HUES6 (cell line): ENCODE data around the gene PPM1D.
"Not testable (repeated sequence)": the region's sequence is repeated elsewhere in the genome, so short reads cannot be mapped to it uniquely, and the experiment has no call there.

Experiments used
- H3K27ac ChIP-seq: 2 replicates; pipeline ENCODE4 v1.7.0; 2013; ENCODE audit warnings: low read depth, mild to moderate bottlenecking, low read length, inconsistent platforms
- H3K27me3 ChIP-seq: 2 replicates; pipeline ENCODE4 v1.6.1; 2013; ENCODE audit warnings: low read length; ENCODE audit not compliant: control insufficient read depth, insufficient read depth
- H3K36me3 ChIP-seq: 2 replicates; pipeline ENCODE4 v1.6.1; 2013; ENCODE audit warnings: low read length; ENCODE audit not compliant: control insufficient read depth, insufficient read depth
- H3K4me1 ChIP-seq: 2 replicates; pipeline ENCODE4 v1.6.1; 2013; ENCODE audit warnings: low read length; ENCODE audit not compliant: control insufficient read depth, insufficient read depth
- H3K4me3 ChIP-seq: 2 replicates; pipeline ENCODE4 v1.5.1; 2013; ENCODE audit warnings: low read depth, low read length
- H3K9ac ChIP-seq: one replicate; pipeline ENCODE4 v1.6.1; 2013; ENCODE audit warnings: mild to moderate bottlenecking, low read length
- H3K9me3 ChIP-seq: 2 replicates; pipeline ENCODE4 v1.6.1; 2013; ENCODE audit warnings: low read depth, low read length; ENCODE audit not compliant: control insufficient read depth, insufficient read depth

PPM1D gene

DNA sequence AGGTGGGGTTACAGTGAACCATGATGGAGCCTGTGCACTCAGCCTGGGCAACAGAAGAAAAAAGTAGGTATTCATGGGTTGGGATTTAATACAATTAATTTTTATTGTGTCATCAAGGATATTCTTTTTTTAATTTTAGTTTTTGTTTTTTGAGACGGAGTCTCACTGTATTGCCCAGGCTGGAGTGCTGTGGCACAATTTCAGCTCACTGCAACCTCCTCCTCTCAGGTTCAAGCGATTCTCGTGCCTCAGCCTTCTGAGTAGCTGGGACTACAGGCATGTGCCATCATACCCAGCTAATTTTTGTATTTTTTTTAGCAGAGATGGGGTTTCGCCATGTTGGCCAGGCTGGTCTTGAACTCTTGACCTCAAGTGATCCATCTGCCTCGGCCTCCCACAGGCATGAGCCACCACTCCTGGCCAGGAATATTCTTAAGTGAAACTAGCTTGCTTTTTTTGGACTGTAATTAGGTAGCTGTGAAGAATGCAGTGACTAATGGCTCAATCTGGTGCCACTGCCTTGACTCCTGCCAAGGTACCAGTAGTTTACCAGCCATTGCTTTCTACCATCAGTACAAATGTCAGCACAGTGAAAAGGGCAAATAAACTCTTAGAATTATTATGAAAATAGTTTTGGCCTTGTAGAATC lies 4.8 kb downstream of the PPM1D start:
- Histone ChIP-seq H3K9me3 (no peaks in the 10 kb centered on the region), H3K27me3 (no peaks in the 10 kb centered on the region), H3K9ac (no peak overlapping the region), H3K36me3 (no peaks in the 10 kb centered on the region), H3K27ac (no peak overlapping the region), H3K4me3 (no peak overlapping the region), H3K4me1 (no peaks in the 10 kb centered on the region)

DNA sequence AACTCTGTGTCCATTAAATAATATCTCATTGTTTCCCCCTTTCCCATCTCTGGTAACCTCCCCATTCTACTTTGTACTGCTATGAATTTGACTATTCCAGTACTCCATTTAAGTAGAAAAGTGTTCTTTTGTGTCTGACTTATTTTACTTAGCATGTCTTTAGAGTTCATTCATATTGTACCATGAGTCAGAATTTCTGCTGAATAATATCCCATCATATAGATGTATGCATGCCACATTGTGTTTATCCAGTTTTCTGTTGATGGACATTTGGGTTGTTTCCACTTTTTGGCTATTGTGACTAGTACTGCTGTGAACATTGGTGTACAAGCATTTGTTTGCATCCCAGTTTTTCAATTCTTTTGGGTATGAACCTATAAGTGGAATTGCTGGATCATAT lies 6.0 kb downstream of the PPM1D start:
- no peak overlapping the region for H3K4me3 ChIP-seq
- H3K27me3 ChIP-seq = no peaks in the 10 kb centered on the region
- no peaks in the 10 kb centered on the region for H3K9me3 ChIP-seq
- no peaks in the 10 kb centered on the region for H3K4me1 ChIP-seq
- no peak overlapping the region for H3K27ac ChIP-seq
- no peaks in the 10 kb centered on the region for H3K36me3 ChIP-seq
- no peak overlapping the region for H3K9ac ChIP-seq

DNA sequence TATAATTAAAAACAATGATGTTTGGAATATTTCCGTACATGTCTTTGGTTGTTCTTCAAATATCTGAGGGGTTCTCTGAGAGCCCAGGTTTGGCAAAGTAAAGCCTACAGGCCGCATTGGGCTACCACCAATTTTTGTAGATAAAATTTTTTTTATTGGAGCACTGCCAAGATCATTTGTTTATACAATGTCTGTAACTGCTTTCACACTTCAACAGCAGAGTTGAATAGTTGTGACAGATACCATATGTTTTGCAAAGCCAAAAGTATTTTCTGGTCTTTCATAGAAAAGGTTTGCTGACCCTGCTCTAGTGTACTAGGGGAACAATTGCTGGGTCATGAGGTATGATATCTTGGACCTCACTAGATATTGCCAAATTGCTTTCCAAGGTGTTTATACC lies 10.5 kb downstream of the PPM1D start:
- H3K4me1 ChIP-seq = no peaks in the 10 kb centered on the region
- H3K36me3 ChIP-seq = no peaks in the 10 kb centered on the region
- H3K9ac ChIP-seq = no peak overlapping the region
- H3K27ac ChIP-seq = no peak overlapping the region
- no peak overlapping the region for H3K4me3 ChIP-seq
- no peaks in the 10 kb centered on the region for H3K27me3 ChIP-seq
- peaks cover 13% of the 10 kb centered on the region for H3K9me3 ChIP-seq

DNA sequence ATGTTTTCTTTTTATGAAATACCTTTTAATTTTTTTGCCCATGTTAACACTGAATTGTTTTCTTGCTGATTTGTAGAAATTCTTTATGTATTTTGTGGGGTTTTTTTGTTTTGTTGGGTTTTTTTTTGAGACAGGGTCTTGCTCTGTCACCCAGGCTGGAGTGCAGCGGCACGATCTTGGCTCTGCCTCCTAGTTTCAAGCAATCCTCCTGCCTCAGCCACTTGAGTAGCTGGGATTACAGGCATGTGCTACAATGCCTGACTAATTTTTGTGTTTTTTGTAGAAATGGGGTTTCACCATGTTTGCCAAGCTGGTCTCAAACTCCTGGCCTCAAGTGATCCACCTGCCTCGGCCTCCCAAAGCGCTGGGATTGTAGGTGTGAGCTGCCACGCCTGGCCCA lies 11.3 kb downstream of the PPM1D start:
- H3K36me3 ChIP-seq, H3K4me3 ChIP-seq, H3K27ac ChIP-seq, H3K4me1 ChIP-seq, H3K27me3 ChIP-seq, H3K9ac ChIP-seq: not testable (repeated sequence)
- peaks cover 13% of the 10 kb centered on the region for H3K9me3 ChIP-seq

DNA sequence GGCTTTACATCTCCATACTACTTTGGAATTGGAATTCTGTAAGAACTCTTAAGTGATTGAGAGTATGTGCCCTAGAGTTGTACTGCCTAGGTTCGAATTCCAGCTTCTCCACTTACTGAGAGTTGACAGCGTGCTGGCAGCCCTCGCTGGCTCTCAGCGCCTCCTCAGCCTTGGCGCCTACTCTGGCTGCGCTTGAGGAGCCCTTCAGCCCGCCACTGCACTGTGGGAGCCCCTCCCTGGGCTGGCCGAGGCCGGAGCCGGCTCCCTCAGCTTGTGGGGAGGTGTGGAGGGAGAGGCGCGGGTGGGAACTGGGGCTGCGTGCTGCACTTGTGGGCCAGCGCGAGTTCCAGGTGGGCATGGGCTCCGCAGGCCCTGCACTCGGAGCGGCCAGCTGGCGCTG lies 13.3 kb downstream of the PPM1D start:
- H3K4me1 ChIP-seq = no peaks in the 10 kb centered on the region
- H3K9ac ChIP-seq = no peak overlapping the region
- H3K9me3 ChIP-seq = peaks cover 13% of the 10 kb centered on the region
- H3K27ac ChIP-seq = no peak overlapping the region
- no peaks in the 10 kb centered on the region for H3K36me3 ChIP-seq
- no peak overlapping the region for H3K4me3 ChIP-seq
- no peaks in the 10 kb centered on the region for H3K27me3 ChIP-seq

DNA sequence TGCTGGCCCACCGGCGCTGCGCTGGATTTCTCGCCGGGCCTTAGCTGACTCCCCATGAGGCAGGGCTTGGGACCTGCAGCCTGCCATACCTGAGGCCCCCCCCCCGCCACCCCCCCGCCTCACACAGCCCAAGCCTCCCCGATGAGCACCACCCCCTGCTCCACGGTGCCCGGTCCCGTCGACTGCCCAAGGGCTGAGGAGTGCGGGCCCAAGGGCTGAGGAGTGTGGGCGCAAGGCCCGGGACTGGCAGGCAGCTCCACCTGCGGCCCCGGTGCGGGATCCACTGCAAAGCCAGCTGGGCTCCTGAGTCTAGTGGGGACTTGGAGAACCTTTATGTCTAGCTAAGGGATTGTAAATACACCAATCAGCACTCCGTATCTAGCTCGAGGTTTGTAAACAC lies 13.8 kb downstream of the PPM1D start:
- H3K36me3 ChIP-seq, H3K27ac ChIP-seq, H3K4me1 ChIP-seq, H3K4me3 ChIP-seq, H3K9ac ChIP-seq, H3K27me3 ChIP-seq: not testable (repeated sequence)
- peaks cover 13% of the 10 kb centered on the region for H3K9me3 ChIP-seq

DNA sequence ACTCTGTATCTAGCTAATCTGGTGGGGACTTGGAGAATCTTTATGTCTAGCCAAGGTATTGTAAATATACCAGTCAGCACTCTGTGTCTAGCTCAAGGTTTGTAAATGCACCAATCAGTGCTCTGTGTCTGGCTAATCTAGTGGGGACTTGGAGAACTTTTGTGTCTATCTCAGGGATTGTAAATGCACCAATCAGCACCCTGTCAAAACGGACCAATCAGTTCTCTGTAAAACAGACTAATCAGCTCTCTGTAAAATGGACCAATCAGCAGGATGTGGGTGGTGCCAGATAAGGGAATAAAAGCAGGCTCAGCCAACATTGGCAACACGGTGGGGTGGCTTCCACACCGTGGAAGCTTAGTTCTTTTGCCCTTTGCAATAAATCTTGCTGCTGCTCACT lies 14.3 kb downstream of the PPM1D start:
- not testable (repeated sequence) for H3K4me1 ChIP-seq, H3K27me3 ChIP-seq, H3K27ac ChIP-seq, H3K36me3 ChIP-seq, H3K9ac ChIP-seq, H3K4me3 ChIP-seq
- peaks cover 13% of the 10 kb centered on the region for H3K9me3 ChIP-seq

DNA sequence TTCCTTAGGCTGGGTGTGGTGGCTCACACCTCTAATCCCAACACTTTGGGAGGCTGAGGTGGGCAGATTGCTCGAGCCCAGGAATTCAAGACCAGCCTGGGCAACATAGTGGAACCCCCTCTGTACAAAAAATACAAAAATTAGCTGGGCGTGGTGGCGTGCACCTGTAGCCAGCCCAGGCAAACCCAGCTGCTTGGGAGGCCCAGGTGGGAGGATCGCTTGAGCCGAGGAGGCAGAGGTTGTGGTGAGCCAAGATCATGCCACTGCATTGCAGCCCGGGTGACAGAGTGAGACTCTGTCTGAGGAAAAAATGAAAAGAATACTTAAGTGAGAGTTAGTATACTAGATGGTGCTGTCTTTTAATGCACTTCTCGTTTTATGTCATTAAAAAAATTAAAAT lies 15.1 kb downstream of the PPM1D start:
- H3K27me3 ChIP-seq = no peaks in the 10 kb centered on the region
- H3K9me3 ChIP-seq = peaks cover 13% of the 10 kb centered on the region
- H3K27ac ChIP-seq = no peak overlapping the region
- no peaks in the 10 kb centered on the region for H3K4me1 ChIP-seq
- no peak overlapping the region for H3K9ac ChIP-seq
- no peaks in the 10 kb centered on the region for H3K36me3 ChIP-seq
- no peak overlapping the region for H3K4me3 ChIP-seq

DNA sequence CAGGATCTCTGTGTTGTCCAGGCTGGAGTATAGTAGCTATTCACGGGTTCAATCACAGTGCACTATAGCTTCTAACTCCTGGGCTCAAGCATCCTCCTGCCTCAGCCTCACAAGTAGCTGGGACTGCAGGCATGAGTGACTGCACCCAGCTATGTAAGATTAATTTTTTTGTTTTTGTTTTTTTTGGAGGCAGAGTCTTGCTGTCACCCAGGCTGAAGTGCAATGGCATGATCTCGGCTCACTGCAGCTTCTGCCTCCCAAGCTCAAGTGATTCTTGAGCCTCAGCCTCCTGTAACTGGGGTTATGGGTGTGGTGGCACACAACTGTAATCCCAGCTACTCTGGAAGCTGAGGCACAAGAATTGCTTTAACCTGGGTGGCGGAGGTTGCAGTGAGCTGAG lies 15.8 kb downstream of the PPM1D start:
- Histone ChIP-seq H3K4me3 (no peak overlapping the region), H3K36me3 (no peaks in the 10 kb centered on the region), H3K27me3 (no peaks in the 10 kb centered on the region), H3K9me3 (peaks cover 13% of the 10 kb centered on the region), H3K27ac (no peak overlapping the region), H3K9ac (no peak overlapping the region), H3K4me1 (no peaks in the 10 kb centered on the region)

DNA sequence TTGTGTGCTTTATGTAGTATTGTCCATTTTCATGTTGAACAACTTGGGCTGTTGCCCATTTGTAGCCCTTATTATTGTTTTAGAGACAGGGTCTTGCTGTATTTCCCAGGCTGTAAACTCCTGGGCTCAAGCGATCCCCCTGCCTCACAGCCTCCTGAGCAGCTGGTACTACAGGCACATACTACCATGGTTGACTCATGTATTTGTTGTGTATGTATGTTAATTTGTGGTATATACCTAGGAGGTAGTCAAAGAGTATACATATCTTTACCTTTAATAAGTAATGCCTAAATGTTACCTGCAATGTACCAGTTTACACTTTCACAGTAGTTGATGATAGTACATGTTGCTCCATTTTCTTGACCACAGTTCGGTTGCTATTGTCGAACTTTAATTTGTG lies 18.1 kb downstream of the PPM1D start:
- Histone ChIP-seq H3K4me3 (no peak overlapping the region), H3K4me1 (no peaks in the 10 kb centered on the region), H3K9me3 (peaks cover 5% of the 10 kb centered on the region; the same call in 1 of the 2 replicates), H3K36me3 (no peaks in the 10 kb centered on the region), H3K27ac (no peak overlapping the region), H3K27me3 (no peaks in the 10 kb centered on the region), H3K9ac (no peak overlapping the region)

DNA sequence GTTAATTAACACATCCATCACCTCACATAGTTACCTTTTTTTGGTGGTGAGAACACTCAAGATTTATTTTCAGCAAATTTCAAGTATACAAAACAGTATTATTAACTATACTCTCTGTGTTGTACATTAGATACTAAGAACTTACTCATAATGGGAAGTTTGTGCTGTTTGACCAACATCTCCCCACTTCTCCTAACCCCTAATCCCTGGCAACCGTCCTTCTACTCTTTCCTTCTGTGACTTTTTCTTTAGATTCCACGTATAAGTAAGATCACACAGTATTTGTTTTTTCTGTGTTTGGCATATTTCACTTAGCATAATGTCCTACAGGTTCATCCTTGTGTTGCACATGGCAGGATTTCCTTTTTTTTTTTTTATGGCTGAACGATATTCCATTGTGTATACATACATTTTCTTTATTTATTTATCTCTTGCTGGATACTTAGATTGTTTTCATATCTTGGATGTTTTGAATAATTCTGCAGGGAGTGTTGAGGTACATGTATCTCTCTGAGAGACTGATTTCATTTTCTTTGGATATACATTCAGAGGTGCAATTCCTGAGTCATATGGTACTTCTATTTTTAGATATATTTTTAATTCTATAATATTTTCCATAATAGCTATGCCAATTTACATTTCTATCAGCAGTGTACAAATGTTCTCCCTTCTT lies 19.0 kb downstream of the PPM1D start:
- Histone ChIP-seq H3K27ac (no peak overlapping the region), H3K36me3 (0 out of 2 replicates have a peak, but pooled peaks cover 2% of the 10 kb centered on the region), H3K9me3 (no peaks in the 10 kb centered on the region), H3K4me3 (no peak overlapping the region), H3K4me1 (no peaks in the 10 kb centered on the region), H3K27me3 (no peaks in the 10 kb centered on the region), H3K9ac (no peak overlapping the region)
